Measurements from ENCODE around the gene MARVELD3.
"Not testable (repeated sequence)": the region's sequence is repeated elsewhere in the genome, so short reads cannot be mapped to it uniquely, and the experiment has no call there.

GRCh38 chr16:71598426-71598825 is 27.6 kb upstream of the MARVELD3 start:
- not testable (repeated sequence) for TF ChIP-seq SREBF2 (IDR thresholded peaks at IDR 0.05); HOXA7 (CRISPR knock-in tag; IDR thresholded peaks at IDR 0.05); CHD2 (IDR thresholded peaks at IDR 0.05; ENCODE audit: low read length, partially characterized antibody); CTCF (IDR thresholded peaks at IDR 0.05); POLR2A (IDR thresholded peaks at IDR 0.05; ENCODE audit: low read length); JUN (IDR thresholded peaks at IDR 0.05); HDAC2 (IDR thresholded peaks at IDR 0.05); TFCP2L1 (CRISPR knock-in tag; IDR thresholded peaks at IDR 0.05); ELK1 (IDR thresholded peaks at IDR 0.05; ENCODE audit: low read depth, low read length); PBX3 (IDR thresholded peaks at IDR 0.05); CEBPB (IDR thresholded peaks at IDR 0.05); MYC (IDR thresholded peaks at IDR 0.05; ENCODE audit: borderline replicate concordance, low read length); EP300 (IDR thresholded peaks at IDR 0.05); USF2 (IDR thresholded peaks at IDR 0.05)

All from A549 (cell line).